HCT116 (cell line): Measurements from ENCODE around the gene SEPTIN11. TPM values are rescaled to one million over a fixed set of nuclear protein-coding genes. Genes with fewer than 3 reads are reported as not detected.

Source experiments
- ATAC-seq: fragments of 200-7000 bp; cut with Tn5 transposase; 2 replicates; pipeline ENCODE4 v1.9.1; 2020; ENCODE audit warnings: mild to moderate bottlenecking, moderate library complexity
- BruUV-seq: library from RNA; stranded (reverse); fragments of 400-500 nt; replicated peaks from 2 replicates; lab custom pipeline; 2021; lab: Mats Ljungman, UMichigan
- CTCF ChIA-PET: fragments of 300-600 bp; sonication (Branson Sonifier 250); formaldehyde crosslinking; loops from one replicate; lab custom pipeline; 2021; ENCODE audit warnings: antibody characterized with exemption; lab: Charles Lee
- POLR2A ChIA-PET: fragments of 300-600, 350-600 bp; sonication (Branson Sonifier 250); formaldehyde crosslinking; loops from one replicate; lab custom pipeline; 2021; ENCODE audit warnings: antibody characterized with exemption; lab: Charles Lee
- RAD21 ChIA-PET, 2 experiments: fragments of 300-600 bp; sonication (Branson Sonifier 250); formaldehyde crosslinking; loops; one replicate each; lab custom pipeline; 2023; ENCODE audit warnings: low total read pairs in 2 of 2; ENCODE audit not compliant: uncharacterized antibody in 2 of 2, unreplicated experiment in 2 of 2, low non-redundant PET in 1 of 2; lab: Charles Lee
- DNase-seq: peaks from one replicate; pipeline ENCODE4 v3.0.0-alpha.2; 2010; ENCODE audit warnings: low read depth, low spot score
- H2AFZ ChIP-seq: fragments of 200-600 bp; shearing (Covaris generic), sonication (generic); 2 replicates; pipeline ENCODE4 v1.6.1; 2017; ENCODE audit warnings: low read depth, mixed run types, mixed read lengths, antibody characterized with exemption, low read length; ENCODE audit not compliant: poor library complexity, severe bottlenecking
- H3K27ac ChIP-seq: 2 replicates; pipeline ENCODE4 v1.5.1; 2012; ENCODE audit warnings: low read depth, low read length
- H3K27me3 ChIP-seq: fragments of 200-600 bp; sonication (generic); 2 replicates; pipeline ENCODE4 v1.6.1; 2016; ENCODE audit warnings: mixed run types, low read length, mixed read lengths; ENCODE audit not compliant: insufficient read depth
- H3K36me3 ChIP-seq, 2 experiments: fragments of 200-500 bp in 1 of 2; fragments of 200-600 bp in 1 of 2; sonication (Bioruptor generic) in 1 of 2; sonication (generic) in 1 of 2; 2 replicates each; pipeline versions ENCODE4 v1.5.1 to v1.6.1; 2014 to 2016; ENCODE audit warnings: low read length in 2 of 2, inconsistent platforms in 1 of 2, mixed read lengths in 1 of 2, mixed run types in 1 of 2; ENCODE audit not compliant: insufficient read depth in 2 of 2, control insufficient read depth in 1 of 2
- H3K4me1 ChIP-seq, 2 experiments: fragments of 200-600 bp in 1 of 2; sonication (generic) in 1 of 2; 2 replicates each; pipeline versions ENCODE4 v1.5.1 to v1.6.1; 2012 to 2017; ENCODE audit warnings: low read length in 2 of 2, inconsistent platforms in 1 of 2, mild to moderate bottlenecking in 1 of 2, mixed read lengths in 1 of 2, mixed run types in 1 of 2, moderate library complexity in 1 of 2; ENCODE audit not compliant: insufficient read depth in 2 of 2, control insufficient read depth in 1 of 2
- H3K4me2 ChIP-seq: fragments of 200-600 bp; sonication (generic); 2 replicates; pipeline ENCODE4 v1.6.1; 2017; ENCODE audit warnings: mixed run types, low read length, mixed read lengths
- H3K4me3 ChIP-seq, 2 experiments: fragments of 200-600 bp in 1 of 2; sonication (generic) in 1 of 2; replicated peaks in 1 of 2; 2 replicates each; pipeline ENCODE4 v1.5.1; 2011 to 2016; ENCODE audit warnings: low read length in 2 of 2, control low read depth in 1 of 2, low read depth in 1 of 2, mild to moderate bottlenecking in 1 of 2, mixed read lengths in 1 of 2, mixed run types in 1 of 2
- H3K79me2 ChIP-seq: fragments of 200-600 bp; sonication (generic); 2 replicates; pipeline ENCODE4 v1.6.1; 2017; ENCODE audit warnings: mild to moderate bottlenecking, mixed run types, low read length, moderate library complexity, mixed read lengths; ENCODE audit not compliant: insufficient read depth
- H3K9ac ChIP-seq: fragments of 200-600 bp; sonication (generic); 2 replicates; pipeline ENCODE4 v1.6.1; 2016; ENCODE audit warnings: low read length, mixed read lengths
- H3K9me2 ChIP-seq: fragments of 200-600 bp; sonication (generic), shearing (Covaris generic); 2 replicates; pipeline ENCODE4 v1.6.1; 2017; ENCODE audit warnings: mixed run types, mild to moderate bottlenecking, moderate library complexity; ENCODE audit not compliant: insufficient read depth
- H3K9me3 ChIP-seq, 2 experiments: fragments of 200-500 bp in 1 of 2; fragments of 200-600 bp in 1 of 2; sonication (Bioruptor generic) in 1 of 2; sonication (generic) in 1 of 2; 2 replicates each; pipeline ENCODE4 v1.6.1; 2014 to 2017; ENCODE audit warnings: low read length in 2 of 2, mixed read lengths in 2 of 2, inconsistent platforms in 1 of 2, low read depth in 1 of 2, mild to moderate bottlenecking in 1 of 2, mixed run types in 1 of 2, moderate library complexity in 1 of 2; ENCODE audit not compliant: control insufficient read depth in 1 of 2, insufficient read depth in 1 of 2
- H4K20me1 ChIP-seq: fragments of 200-600 bp; sonication (generic), shearing (Covaris generic); 2 replicates; pipeline ENCODE4 v1.6.1; 2017; ENCODE audit warnings: mixed run types, mild to moderate bottlenecking, moderate library complexity; ENCODE audit not compliant: insufficient read depth
- CBX3 ChIP-seq: IDR thresholded peaks from 2 replicates; pipeline ENCODE4 v1.6.1; 2012; ENCODE audit warnings: low read depth
- EGR1 ChIP-seq: IDR thresholded peaks from 2 replicates; pipeline ENCODE4 v1.6.1; 2012; ENCODE audit warnings: low read depth
- ELF1 ChIP-seq: IDR thresholded peaks from 2 replicates; pipeline ENCODE4 v1.6.1; 2012; ENCODE audit warnings: low read depth, borderline replicate concordance
- EZH2 ChIP-seq: fragments of 200-600 bp; sonication (generic); IDR thresholded peaks from 2 replicates; pipeline ENCODE4 v1.6.1; 2017; ENCODE audit warnings: antibody characterized with exemption, mixed run types
- EZH2phosphoT487 ChIP-seq: fragments of 200-600 bp; IDR thresholded peaks from 2 replicates; pipeline ENCODE4 v1.6.1; 2018; ENCODE audit warnings: antibody characterized with exemption, borderline replicate concordance
- FOSL1 ChIP-seq: IDR thresholded peaks from 2 replicates; pipeline ENCODE4 v1.6.1; 2012; ENCODE audit warnings: low read depth
- JUND ChIP-seq: IDR thresholded peaks from 2 replicates; pipeline ENCODE4 v1.6.1; 2012
- MAX ChIP-seq: IDR thresholded peaks from 2 replicates; pipeline ENCODE4 v1.6.1; 2012
- POLR2AphosphoS5 ChIP-seq: IDR thresholded peaks from 2 replicates; pipeline ENCODE4 v1.6.1; 2011; ENCODE audit warnings: mild to moderate bottlenecking, low read depth, low read length, moderate library complexity
- RAD21 ChIP-seq: IDR thresholded peaks from 2 replicates; pipeline ENCODE4 v1.6.1; 2012; ENCODE audit warnings: low read depth, mild to moderate bottlenecking
- SIN3A ChIP-seq: IDR thresholded peaks from 2 replicates; pipeline ENCODE4 v1.6.1; 2012; ENCODE audit warnings: low read depth
- SP1 ChIP-seq: IDR thresholded peaks from 2 replicates; pipeline ENCODE4 v1.6.1; 2012; ENCODE audit warnings: low read depth
- SRF ChIP-seq: IDR thresholded peaks from 2 replicates; pipeline ENCODE4 v1.6.1; 2012; ENCODE audit warnings: low read depth
- TCF7L2 ChIP-seq: IDR thresholded peaks from 2 replicates; pipeline ENCODE4 v1.7.0; 2011; ENCODE audit warnings: borderline replicate concordance, inconsistent platforms; ENCODE audit not compliant: insufficient read depth, insufficient read length; ENCODE audit errors: extremely low read depth
- YY1 ChIP-seq: IDR thresholded peaks from 2 replicates; pipeline ENCODE4 v1.6.1; 2011; ENCODE audit warnings: low read length, low read depth, moderate library complexity, mild to moderate bottlenecking; ENCODE audit not compliant: insufficient replicate concordance; ENCODE audit errors: extremely low read depth
- ZBTB33 ChIP-seq: IDR thresholded peaks from 2 replicates; pipeline ENCODE4 v1.6.1; 2011; ENCODE audit warnings: mild to moderate bottlenecking, low read length, moderate library complexity; ENCODE audit not compliant: insufficient replicate concordance; ENCODE audit errors: extremely low read depth
- ZFX ChIP-seq: fragments of 450-650 bp; IDR thresholded peaks from 2 replicates; pipeline ENCODE4 v1.6.1; 2017
- intact Hi-C: fragments of 100-400 bp; cut with micrococcal nuclease; formaldehyde crosslinking; loops from 2 replicates; pipeline ENCODE4 v1.10.0; 2022
- total RNA-seq: library from RNA; stranded (reverse); gene quantifications from one replicate; pipeline ENCODE4 v1.2.1, GENCODE V29; 2021; ENCODE audit not compliant: unreplicated experiment
- TF ChIP-seq, protein P1 (sequence below): IDR thresholded peaks from 2 replicates; pipeline ENCODE4 v1.6.1; 2012; ENCODE audit warnings: low read depth
- TF ChIP-seq, protein P2 (sequence below): IDR thresholded peaks from 2 replicates; pipeline ENCODE4 v1.6.1; 2012

Gene SEPTIN11
- total RNA-seq, 1 experiment from 2014 or later: 94.4 TPM

DNA sequence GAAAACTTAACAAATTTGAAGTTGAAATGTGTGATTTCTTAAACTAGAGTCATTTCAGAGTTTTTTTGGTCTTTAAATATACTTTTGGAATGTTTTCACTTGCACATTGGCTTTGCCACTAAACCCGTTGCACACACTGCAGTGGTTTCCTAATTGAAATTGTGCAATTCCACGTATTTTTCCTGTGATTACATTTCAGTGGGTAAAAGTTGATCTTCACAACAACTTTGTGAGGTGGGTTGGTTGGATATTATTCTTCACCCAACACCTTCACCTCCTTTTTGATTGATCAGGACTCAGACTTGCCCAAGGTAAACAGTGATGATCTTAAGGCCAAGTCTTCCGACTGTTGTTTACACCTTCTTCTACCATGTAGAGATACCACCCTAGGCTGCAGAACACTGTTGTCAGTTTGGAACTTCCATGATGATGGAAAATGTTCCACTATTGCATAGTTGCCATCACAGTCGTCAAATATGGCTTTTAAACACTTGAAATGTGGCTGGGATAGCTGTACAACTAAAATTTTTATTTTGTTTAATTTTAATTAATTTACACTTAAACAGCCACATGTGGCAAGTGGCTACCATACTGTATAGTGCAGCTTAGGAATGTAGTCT, 13.7 kb downstream of the SEPTIN11 start:
- Histone ChIP-seq H2AFZ (no peak overlapping the region), H3K9ac (no peak overlapping the region), H3K4me1 (no peaks in the 10 kb centered on the region), H3K9me3 (no peaks in the 10 kb centered on the region), H4K20me1 (no peaks in the 10 kb centered on the region), H3K9me2 (no peaks in the 10 kb centered on the region), H3K36me3 (no peaks in the 10 kb centered on the region), H3K79me2 (peaks cover 84% of the 10 kb centered on the region), H3K27me3 (no peaks in the 10 kb centered on the region), H3K27ac (no peak overlapping the region), H3K4me3 (no peak overlapping the region), H3K4me2 (no peak overlapping the region)
- no peak for ATAC-seq
- ChIA-PET POLR2A (interaction anchor here (0.6 kb wide), 1 partner anchor 473 kb away, joined by 3 read pairs; no protein-coding TSS in a partner anchor), CTCF (no interaction called here), RAD21 (no interaction called here)
- no TSS peak for BruUV-seq
- intact Hi-C loops: no loop called here
- no peak for DNase-seq
- no peak for TF ChIP-seq ZFX
- no peak for TF ChIP-seq TCF7L2
- no peak for TF ChIP-seq SIN3A
- TF ChIP-seq JUND: no peak
- TF ChIP-seq POLR2AphosphoS5: no peak
- TF ChIP-seq MAX: no peak
- TF ChIP-seq CBX3: no peak
- TF ChIP-seq EGR1: no peak
- no peak for TF ChIP-seq YY1
- no peak for TF ChIP-seq FOSL1
- TF ChIP-seq EZH2: no peak
- TF ChIP-seq EZH2phosphoT487: no peak
- no peak for TF ChIP-seq SRF
- TF ChIP-seq, protein P1, sequence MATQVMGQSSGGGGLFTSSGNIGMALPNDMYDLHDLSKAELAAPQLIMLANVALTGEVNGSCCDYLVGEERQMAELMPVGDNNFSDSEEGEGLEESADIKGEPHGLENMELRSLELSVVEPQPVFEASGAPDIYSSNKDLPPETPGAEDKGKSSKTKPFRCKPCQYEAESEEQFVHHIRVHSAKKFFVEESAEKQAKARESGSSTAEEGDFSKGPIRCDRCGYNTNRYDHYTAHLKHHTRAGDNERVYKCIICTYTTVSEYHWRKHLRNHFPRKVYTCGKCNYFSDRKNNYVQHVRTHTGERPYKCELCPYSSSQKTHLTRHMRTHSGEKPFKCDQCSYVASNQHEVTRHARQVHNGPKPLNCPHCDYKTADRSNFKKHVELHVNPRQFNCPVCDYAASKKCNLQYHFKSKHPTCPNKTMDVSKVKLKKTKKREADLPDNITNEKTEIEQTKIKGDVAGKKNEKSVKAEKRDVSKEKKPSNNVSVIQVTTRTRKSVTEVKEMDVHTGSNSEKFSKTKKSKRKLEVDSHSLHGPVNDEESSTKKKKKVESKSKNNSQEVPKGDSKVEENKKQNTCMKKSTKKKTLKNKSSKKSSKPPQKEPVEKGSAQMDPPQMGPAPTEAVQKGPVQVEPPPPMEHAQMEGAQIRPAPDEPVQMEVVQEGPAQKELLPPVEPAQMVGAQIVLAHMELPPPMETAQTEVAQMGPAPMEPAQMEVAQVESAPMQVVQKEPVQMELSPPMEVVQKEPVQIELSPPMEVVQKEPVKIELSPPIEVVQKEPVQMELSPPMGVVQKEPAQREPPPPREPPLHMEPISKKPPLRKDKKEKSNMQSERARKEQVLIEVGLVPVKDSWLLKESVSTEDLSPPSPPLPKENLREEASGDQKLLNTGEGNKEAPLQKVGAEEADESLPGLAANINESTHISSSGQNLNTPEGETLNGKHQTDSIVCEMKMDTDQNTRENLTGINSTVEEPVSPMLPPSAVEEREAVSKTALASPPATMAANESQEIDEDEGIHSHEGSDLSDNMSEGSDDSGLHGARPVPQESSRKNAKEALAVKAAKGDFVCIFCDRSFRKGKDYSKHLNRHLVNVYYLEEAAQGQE: no peak
- TF ChIP-seq ZBTB33: no peak
- no peak for TF ChIP-seq ELF1
- TF ChIP-seq, protein P2, sequence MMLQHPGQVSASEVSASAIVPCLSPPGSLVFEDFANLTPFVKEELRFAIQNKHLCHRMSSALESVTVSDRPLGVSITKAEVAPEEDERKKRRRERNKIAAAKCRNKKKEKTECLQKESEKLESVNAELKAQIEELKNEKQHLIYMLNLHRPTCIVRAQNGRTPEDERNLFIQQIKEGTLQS: no peak
- TF ChIP-seq SP1: no peak
- no peak for TF ChIP-seq RAD21
